ENCODE data around the gene PRELID2.
"Not testable (repeated sequence)": the region's sequence is repeated elsewhere in the genome, so short reads cannot be mapped to it uniquely, and the experiment has no call there.

Gene PRELID2

DNA sequence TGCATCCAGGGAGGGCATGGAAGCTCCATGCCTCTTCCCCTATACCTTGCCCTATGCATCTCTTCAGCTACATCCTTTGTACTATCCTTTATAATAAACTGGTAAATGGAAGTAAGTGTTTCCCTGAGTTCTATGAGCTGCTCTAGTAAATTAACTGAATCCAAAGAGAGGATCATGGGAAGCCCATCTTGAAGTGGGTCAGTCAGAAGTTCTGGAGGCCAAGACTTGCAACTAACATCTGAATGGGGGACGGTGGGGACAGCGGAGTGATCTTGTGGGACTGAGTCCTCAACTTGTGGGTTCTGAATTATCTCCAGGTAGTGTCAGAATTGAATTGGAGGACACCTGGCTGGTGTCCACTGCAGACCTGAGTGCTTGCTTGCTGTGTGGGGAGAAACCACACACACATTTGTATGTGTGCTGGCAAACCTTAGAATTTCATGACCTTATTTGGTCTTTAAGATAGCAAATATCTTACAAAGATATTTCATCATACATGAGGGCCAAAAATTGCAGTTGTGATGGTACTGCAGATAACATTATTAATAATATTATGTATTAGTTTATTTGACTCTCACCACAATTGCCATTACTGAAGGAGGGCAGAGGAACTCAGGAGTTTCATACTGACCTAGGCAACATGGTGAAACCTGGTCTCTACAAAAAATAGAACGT, 5.5 kb upstream of the PRELID2 start:
- H3K4me3 ChIP-seq (ENCODE audit: low read depth, low read length), result no peak overlapping the region
- TF ChIP-seq CTCF (IDR thresholded peaks at IDR 0.05; ENCODE audit: borderline replicate concordance, insufficient read depth, low read depth, low read length), result no peak

- no peak for TF ChIP-seq CTCF (IDR thresholded peaks at IDR 0.05; ENCODE audit: borderline replicate concordance, insufficient read depth, low read depth, low read length)
- no peak overlapping the region for H3K4me3 ChIP-seq (ENCODE audit: low read depth, low read length)
Measured at GRCh38 chr5:145838276-145838675, 3.1 kb upstream of the PRELID2 start.

DNA sequence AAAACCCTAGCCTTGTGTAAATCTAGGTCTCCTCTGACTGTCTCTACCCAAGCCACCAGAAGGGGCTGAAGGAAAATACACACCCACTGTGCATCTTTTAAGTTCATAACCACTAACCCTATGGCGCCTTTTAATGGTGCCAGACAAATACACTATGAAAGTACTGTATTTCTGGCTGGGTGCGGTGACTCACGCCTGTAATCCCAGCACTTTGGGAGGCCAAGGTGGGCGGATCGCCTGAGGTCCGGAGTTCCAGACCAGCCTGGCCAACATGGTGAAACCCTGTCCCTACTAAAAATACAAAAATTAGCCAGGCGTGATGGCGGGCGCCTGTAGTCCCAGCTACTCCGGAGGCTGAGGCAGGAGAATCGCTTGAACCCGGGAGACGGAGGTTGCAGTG, 1.1 kb upstream of the PRELID2 start:
- H3K4me3 ChIP-seq (ENCODE audit: low read depth, low read length), result not testable (repeated sequence)

DNA sequence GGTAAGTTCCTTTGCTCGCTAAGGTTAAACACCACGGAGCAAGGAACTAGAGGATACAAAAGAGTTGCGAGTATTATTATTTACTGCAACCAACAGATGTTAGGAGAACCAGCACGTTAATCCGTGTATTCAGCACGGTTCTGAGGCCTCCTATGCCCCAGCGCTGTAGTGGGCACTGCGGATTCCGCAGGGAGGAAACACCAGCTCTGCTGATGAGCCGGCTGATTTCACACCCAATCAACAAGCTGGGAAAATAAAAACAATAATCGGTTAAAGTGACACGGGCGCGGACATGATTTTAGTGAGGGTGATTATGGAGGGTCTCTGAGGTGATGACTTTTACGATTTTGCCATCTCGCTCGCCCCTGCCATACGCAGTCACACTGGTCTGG, 702 bp upstream of the PRELID2 start:
- no peak for TF ChIP-seq CTCF (IDR thresholded peaks at IDR 0.05; ENCODE audit: borderline replicate concordance, insufficient read depth, low read depth, low read length)
- no peak overlapping the region for H3K4me3 ChIP-seq (ENCODE audit: low read depth, low read length)

DNA sequence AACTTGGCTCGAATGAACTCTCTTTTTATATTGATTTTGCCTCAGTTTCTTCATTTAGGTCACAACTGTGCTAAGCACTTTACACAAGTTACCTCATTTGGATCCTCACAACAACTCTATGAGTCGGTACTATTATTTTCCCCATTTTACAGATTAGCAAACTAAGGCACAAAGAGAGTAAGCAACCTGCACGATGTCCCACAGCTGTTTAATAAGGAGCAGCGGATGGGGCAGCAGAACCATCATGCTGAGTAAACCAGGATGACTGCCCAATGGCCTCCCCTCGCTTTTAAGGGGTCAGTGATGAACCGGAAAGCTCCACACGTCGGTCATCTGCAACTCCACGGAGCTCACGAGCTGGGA, 607 bp downstream of the PRELID2 start:
- no peak overlapping the region for H3K4me3 ChIP-seq (ENCODE audit: low read depth, low read length)
- TF ChIP-seq CTCF (IDR thresholded peaks at IDR 0.05; ENCODE audit: borderline replicate concordance, insufficient read depth, low read depth, low read length), result no peak

DNA sequence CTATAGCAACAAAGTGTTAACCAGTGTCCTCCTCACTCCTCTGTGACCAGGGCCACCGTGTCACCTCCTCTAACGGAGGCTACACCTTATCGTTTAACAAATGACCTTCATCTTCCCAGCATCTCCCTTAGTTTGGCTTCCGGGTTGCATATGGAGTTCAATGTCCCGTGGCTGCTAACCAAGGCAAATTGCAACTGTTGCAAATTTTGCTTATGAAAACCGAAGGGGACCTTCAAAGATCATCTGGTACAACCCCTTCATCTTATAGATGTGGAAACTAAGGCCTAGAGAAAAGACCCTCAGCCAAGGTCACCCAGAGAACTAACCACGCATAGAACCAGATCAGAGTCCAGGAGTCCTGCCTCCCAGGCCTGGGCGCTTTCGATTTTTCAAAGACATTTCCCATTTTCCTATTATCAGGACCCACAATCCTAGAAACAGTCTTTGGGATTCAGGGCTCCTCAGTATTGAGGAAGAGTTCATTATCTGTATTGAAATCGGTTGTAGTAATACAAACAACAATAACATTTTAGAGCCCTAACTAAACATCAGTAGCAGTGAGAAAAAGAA, 1.4 kb downstream of the PRELID2 start:
- no peak for TF ChIP-seq CTCF (IDR thresholded peaks at IDR 0.05; ENCODE audit: borderline replicate concordance, insufficient read depth, low read depth, low read length)
- no peak overlapping the region for H3K4me3 ChIP-seq (ENCODE audit: low read depth, low read length)

DNA sequence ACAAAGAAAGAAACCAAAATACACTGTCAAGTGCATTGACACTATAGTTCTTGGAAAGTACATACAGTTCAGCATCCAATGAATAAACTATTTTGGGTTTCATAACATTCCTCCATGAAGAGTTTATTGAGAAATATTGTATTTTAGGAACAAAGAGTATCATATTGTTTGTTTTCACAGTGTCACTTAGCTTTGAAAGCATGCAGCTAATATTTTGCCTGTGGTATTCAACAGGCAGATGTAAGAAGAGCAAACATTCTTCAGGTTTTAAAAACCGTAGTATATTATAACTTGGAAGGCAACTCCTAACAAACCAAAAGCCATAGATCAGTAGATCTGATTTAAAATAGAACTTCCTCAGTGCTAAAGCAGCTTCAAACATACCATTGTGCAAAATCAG, 4.5 kb downstream of the PRELID2 start:
- no peak for TF ChIP-seq CTCF (IDR thresholded peaks at IDR 0.05; ENCODE audit: borderline replicate concordance, insufficient read depth, low read depth, low read length)
- H3K4me3 ChIP-seq (ENCODE audit: low read depth, low read length), result no peak overlapping the region
